MM.1S (cell line): ENCODE data around the gene TEX10.

Experiments
- EZH2 ChIP-seq: fragments of 300-600 bp; sonication (generic); optimal IDR thresholded peaks from 2 replicates; pipeline ENCODE3; 2017; ENCODE audit warnings: low read depth, mild to moderate bottlenecking, antibody characterized with exemption, low read length, mixed read lengths
- EZH2phosphoT487 ChIP-seq: fragments of 300-600 bp; sonication (generic); IDR thresholded peaks from 2 replicates; pipeline ENCODE4 v1.6.1; 2018; ENCODE audit warnings: antibody characterized with exemption, low read length
- TF ChIP-seq, protein P1 (sequence below): fragments of 300-600 bp; sonication (generic); IDR thresholded peaks from 2 replicates; pipeline ENCODE4 v1.5.1; 2016; ENCODE audit warnings: antibody characterized with exemption, low read length, mixed read lengths

DNA sequence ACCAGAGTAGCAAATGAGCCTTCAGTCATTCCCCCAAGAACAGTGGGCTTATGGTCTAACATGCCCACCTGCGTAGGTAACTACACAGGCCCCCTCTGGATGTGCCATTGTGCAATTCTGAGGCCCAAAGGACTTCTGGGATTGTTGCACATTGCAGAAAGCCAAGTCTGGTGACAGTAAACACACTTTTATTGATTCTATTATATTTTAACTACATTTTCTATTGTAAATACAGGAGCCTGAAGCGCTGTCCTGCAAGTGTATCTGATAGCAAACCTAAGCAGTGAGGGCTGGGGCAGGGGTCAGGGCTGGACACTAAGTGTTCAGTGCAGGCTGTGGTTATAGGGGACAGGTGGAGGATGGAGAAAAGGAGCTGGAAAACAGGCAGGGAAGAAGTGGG, 57.5 kb downstream of the TEX10 start:
- TF ChIP-seq EZH2phosphoT487 (no peak), EZH2 (no peak)
- TF ChIP-seq, protein P1, sequence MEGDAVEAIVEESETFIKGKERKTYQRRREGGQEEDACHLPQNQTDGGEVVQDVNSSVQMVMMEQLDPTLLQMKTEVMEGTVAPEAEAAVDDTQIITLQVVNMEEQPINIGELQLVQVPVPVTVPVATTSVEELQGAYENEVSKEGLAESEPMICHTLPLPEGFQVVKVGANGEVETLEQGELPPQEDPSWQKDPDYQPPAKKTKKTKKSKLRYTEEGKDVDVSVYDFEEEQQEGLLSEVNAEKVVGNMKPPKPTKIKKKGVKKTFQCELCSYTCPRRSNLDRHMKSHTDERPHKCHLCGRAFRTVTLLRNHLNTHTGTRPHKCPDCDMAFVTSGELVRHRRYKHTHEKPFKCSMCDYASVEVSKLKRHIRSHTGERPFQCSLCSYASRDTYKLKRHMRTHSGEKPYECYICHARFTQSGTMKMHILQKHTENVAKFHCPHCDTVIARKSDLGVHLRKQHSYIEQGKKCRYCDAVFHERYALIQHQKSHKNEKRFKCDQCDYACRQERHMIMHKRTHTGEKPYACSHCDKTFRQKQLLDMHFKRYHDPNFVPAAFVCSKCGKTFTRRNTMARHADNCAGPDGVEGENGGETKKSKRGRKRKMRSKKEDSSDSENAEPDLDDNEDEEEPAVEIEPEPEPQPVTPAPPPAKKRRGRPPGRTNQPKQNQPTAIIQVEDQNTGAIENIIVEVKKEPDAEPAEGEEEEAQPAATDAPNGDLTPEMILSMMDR: no peak
